ENCODE data around the gene BANF2.

Gene BANF2

DNA sequence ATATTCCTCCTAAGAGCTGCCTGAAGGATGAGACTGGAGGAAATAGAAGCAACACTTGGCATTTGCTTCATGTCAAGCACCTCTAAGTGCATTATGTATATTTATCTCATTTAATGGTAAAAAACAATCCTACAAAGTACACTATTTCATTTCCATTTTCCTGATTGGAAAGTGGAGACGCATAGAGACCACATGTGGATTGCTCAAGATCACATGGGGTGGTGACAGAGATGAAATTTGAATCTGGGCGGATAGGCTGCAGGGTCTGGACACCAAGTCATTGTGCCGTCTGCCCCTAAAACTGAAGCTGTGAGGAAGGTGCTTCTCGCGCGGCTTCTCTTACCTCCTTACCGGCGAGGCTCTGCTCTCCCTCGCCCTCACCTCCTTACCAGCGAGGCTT is 30.3 kb downstream of the BANF2 start:
- Histone ChIP-seq H3K4me1 (ENCODE audit: control insufficient read depth, insufficient read depth, low read length) (no peaks in the 10 kb centered on the region), H3K4me3 (ENCODE audit: low read length) (no peak overlapping the region), H3K9me3 (ENCODE audit: control insufficient read depth, low read length) (no peaks in the 10 kb centered on the region), H3K9ac (ENCODE audit: low read length) (no peak overlapping the region), H3K27me3 (replicated peaks; ENCODE audit: control insufficient read depth, insufficient read depth, low read length) (peaks cover 23% of the 10 kb centered on the region), H3K36me3 (ENCODE audit: control insufficient read depth, insufficient read depth, low read length, severe bottlenecking) (no peaks in the 10 kb centered on the region)
- no peak for DNase-seq (ENCODE audit: low read depth)

DNA sequence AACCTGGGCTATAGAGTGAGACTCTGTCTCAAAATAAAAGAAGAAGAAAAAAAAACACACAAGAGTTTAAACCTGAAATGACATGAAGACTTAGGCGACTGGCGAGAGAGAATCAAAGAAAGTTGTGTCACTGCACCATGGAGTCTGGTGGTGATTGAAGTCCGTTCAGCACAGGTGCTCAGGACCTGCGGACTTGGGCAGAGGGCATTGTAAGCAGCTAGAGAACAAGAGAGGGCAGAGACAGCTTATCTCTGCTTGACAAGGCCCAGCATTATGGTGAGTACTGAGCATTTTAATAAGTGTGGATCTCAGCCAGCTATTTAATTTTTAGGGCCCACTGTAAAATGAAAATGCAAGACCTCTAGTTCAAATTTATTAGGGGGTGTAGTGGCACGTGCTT is 31.5 kb downstream of the BANF2 start:
- Histone ChIP-seq H3K36me3 (ENCODE audit: control insufficient read depth, insufficient read depth, low read length, severe bottlenecking) (no peaks in the 10 kb centered on the region), H3K9me3 (ENCODE audit: control insufficient read depth, low read length) (peaks cover 3% of the 10 kb centered on the region), H3K4me1 (ENCODE audit: control insufficient read depth, insufficient read depth, low read length) (no peaks in the 10 kb centered on the region), H3K9ac (ENCODE audit: low read length) (no peak overlapping the region), H3K4me3 (ENCODE audit: low read length) (no peak overlapping the region), H3K27me3 (replicated peaks; ENCODE audit: control insufficient read depth, insufficient read depth, low read length) (peaks cover 21% of the 10 kb centered on the region)
- no peak for DNase-seq (ENCODE audit: low read depth)

DNA sequence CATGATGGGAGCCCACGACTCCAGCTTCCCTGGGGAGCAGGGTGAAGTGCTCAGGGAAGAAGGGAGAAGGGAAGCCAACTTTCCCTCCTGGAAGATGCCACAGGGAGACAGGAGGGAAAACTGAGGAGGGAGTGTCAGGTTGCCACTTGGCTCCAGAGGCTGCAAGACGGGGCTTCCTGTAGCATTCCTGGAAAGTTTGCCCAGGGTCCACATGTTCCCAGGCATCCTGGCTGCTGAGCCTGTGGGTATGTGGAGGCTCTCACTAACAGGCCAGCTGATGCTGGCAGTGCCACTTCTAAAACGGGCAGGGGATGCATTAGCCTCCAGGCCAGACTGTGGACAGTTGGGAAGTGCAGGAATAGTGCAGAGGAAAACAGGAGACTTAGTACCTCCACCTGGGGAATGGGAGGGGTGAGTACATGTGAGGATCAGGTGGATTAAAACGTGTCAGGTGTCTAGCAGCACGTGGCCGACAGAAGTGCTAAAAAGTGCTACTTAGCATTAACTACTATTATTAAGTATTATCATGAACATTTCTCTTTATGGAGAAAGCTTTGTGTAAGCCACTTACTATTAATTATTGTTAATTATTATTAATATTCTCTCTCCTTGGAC is 33.2 kb downstream of the BANF2 start:
- Histone ChIP-seq H3K4me1 (ENCODE audit: control insufficient read depth, insufficient read depth, low read length) (no peaks in the 10 kb centered on the region), H3K9me3 (ENCODE audit: control insufficient read depth, low read length) (peaks cover 3% of the 10 kb centered on the region), H3K36me3 (ENCODE audit: control insufficient read depth, insufficient read depth, low read length, severe bottlenecking) (no peaks in the 10 kb centered on the region), H3K9ac (ENCODE audit: low read length) (no peak overlapping the region), H3K4me3 (ENCODE audit: low read length) (no peak overlapping the region), H3K27me3 (replicated peaks; ENCODE audit: control insufficient read depth, insufficient read depth, low read length) (peaks cover 16% of the 10 kb centered on the region)
- DNase-seq (ENCODE audit: low read depth) = no peak

DNA sequence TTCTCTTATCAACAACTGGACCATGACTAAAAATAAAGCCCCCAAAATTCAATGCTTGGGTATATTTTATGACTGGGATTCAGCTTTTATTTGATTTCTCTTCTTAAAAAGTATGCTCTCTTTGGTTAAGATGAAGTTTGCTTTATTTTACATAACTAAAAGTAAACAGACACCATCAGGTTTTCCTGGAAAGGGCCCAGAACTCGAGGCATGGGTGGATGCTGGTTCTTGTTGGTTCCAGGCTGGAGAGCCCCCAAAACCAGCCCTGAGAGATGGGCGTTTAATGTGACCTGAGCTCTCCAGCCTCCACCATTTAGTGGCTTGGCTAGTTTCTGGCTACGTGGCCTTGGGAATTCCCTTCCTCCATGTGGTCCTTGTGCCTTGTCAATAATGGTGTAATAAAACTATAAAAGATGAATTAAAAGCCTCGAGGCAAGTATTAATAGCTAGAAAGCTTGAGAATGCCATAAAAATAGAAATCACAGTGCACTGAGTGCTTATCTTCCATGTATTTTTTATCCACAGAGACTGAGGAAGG is 34.1 kb downstream of the BANF2 start:
- Histone ChIP-seq H3K9ac (ENCODE audit: low read length) (no peak overlapping the region), H3K27me3 (replicated peaks; ENCODE audit: control insufficient read depth, insufficient read depth, low read length) (peaks cover 8% of the 10 kb centered on the region), H3K36me3 (ENCODE audit: control insufficient read depth, insufficient read depth, low read length, severe bottlenecking) (no peaks in the 10 kb centered on the region), H3K4me3 (ENCODE audit: low read length) (no peak overlapping the region), H3K4me1 (ENCODE audit: control insufficient read depth, insufficient read depth, low read length) (no peaks in the 10 kb centered on the region), H3K9me3 (ENCODE audit: control insufficient read depth, low read length) (peaks cover 3% of the 10 kb centered on the region)
- no peak for DNase-seq (ENCODE audit: low read depth)

DNA sequence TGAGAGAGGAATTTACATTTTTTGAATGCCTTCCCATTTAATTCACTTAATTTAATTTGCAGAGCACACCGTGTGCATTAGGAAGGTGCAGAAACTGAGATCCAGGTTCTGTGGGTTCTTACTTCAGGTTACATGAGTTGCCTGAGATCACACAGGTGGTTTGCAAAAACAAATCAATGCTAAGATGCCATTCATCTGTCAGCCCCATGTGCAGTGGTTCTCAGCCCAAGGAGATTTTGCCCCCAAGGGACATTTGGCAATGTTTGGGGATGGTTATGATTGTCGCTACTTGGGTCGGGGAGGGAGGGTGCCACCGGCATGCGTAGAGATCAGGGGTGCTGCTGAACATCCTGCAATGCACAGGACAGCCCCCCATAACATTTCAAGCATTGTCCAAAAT is 34.6 kb downstream of the BANF2 start:
- Histone ChIP-seq H3K4me3 (ENCODE audit: low read length) (no peak overlapping the region), H3K27me3 (replicated peaks; ENCODE audit: control insufficient read depth, insufficient read depth, low read length) (peaks cover 2% of the 10 kb centered on the region), H3K4me1 (ENCODE audit: control insufficient read depth, insufficient read depth, low read length) (no peaks in the 10 kb centered on the region), H3K36me3 (ENCODE audit: control insufficient read depth, insufficient read depth, low read length, severe bottlenecking) (no peaks in the 10 kb centered on the region), H3K9ac (ENCODE audit: low read length) (no peak overlapping the region), H3K9me3 (ENCODE audit: control insufficient read depth, low read length) (peaks cover 3% of the 10 kb centered on the region)
- DNase-seq (ENCODE audit: low read depth) = no peak

DNA sequence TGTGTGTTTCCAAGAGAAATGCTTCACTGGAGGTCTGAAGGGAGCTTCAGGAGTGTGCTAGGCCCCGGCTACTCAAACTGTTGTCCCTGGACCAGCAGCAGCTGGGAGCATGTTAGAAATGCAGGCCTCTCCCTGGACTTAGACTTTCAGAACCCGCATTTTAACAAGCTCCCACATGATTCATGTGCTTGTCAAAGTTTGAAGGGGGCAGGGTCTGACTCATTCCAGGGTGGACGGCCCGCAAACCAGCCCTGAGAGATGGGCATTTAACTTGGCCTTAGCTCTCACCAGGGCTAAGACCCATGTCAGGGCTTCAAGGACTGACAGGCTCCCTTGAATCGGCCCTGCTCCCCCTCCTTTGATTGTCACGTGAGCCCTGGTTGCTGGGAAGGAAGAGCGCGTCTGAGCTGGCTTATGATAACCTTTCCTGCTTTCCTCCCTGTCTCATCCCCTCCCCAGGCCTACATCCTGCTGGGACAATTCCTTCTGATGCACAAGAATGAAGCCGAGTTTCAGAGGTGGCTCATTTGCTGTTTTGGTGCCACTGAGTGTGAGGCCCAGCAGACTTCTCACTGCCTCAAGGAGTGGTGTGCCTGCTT is 35.5 kb downstream of the BANF2 start:
- H3K9me3 ChIP-seq (ENCODE audit: control insufficient read depth, low read length) = peaks cover 3% of the 10 kb centered on the region
- no peak overlapping the region for H3K9ac ChIP-seq (ENCODE audit: low read length)
- no peaks in the 10 kb centered on the region for H3K4me1 ChIP-seq (ENCODE audit: control insufficient read depth, insufficient read depth, low read length)
- no peaks in the 10 kb centered on the region for H3K36me3 ChIP-seq (ENCODE audit: control insufficient read depth, insufficient read depth, low read length, severe bottlenecking)
- H3K4me3 ChIP-seq (ENCODE audit: low read length) = no peak overlapping the region
- DNase-seq (ENCODE audit: low read depth) = peak; percentile 41
- H3K27me3 ChIP-seq (replicated peaks; ENCODE audit: control insufficient read depth, insufficient read depth, low read length) = no peaks in the 10 kb centered on the region

DNA sequence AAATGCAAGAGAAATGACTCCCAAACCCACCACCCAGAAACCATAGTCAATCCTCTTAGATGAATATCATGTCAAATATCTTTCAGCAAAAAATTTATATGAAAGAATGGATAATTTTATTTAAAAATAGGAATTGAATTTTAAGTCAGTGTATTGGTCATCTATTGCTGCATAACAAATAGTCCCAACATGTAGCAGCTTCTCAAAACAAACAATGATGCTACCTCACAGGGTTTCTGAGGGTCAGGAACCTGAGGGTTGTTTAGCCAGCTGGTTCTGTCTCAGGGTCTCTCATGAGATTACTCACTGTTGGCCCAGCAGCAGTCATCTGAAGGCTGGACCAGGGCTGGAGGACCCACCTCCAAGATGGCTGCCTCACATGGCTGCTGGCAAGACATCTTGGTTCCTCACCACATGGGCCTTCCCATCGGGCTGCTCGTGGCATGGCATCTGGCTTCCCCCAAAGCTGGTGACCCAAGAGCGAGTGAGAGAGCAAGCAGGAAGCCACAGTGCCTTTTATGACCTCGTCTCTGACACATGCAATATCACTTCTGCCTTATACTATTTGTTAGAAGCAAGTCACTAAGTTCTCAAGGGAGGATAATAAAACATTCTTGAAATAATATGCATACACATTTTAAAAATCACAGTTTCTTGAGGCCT is 36.3 kb downstream of the BANF2 start:
- no peaks in the 10 kb centered on the region for H3K27me3 ChIP-seq (replicated peaks; ENCODE audit: control insufficient read depth, insufficient read depth, low read length)
- no peak for DNase-seq (ENCODE audit: low read depth)
- no peaks in the 10 kb centered on the region for H3K36me3 ChIP-seq (ENCODE audit: control insufficient read depth, insufficient read depth, low read length, severe bottlenecking)
- H3K4me1 ChIP-seq (ENCODE audit: control insufficient read depth, insufficient read depth, low read length) = no peaks in the 10 kb centered on the region
- H3K4me3 ChIP-seq (ENCODE audit: low read length) = no peak overlapping the region
- peaks cover 3% of the 10 kb centered on the region for H3K9me3 ChIP-seq (ENCODE audit: control insufficient read depth, low read length)
- H3K9ac ChIP-seq (ENCODE audit: low read length) = no peak overlapping the region

DNA sequence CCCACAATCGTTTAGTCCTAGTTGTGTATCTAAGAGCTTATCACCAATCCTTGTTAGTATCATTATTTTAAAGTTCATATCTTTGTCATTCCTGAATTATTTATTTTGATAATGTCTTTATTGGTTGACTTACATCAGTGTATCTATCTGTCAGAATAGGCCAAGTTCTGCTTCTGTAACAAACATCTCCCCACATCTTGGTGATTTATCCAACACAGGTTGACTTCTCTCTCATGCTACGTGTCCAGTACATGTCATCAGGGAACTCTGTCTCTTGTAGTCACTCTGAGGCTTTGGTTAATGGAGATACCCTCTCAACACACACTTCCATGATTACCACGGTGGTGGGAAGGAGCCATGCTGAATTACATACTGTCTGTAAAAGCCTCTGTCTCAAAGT is 38.4 kb downstream of the BANF2 start:
- Histone ChIP-seq H3K9ac (ENCODE audit: low read length) (no peak overlapping the region), H3K27me3 (replicated peaks; ENCODE audit: control insufficient read depth, insufficient read depth, low read length) (no peaks in the 10 kb centered on the region), H3K36me3 (ENCODE audit: control insufficient read depth, insufficient read depth, low read length, severe bottlenecking) (no peaks in the 10 kb centered on the region), H3K4me1 (ENCODE audit: control insufficient read depth, insufficient read depth, low read length) (no peaks in the 10 kb centered on the region), H3K4me3 (ENCODE audit: low read length) (no peak overlapping the region), H3K9me3 (ENCODE audit: control insufficient read depth, low read length) (peaks cover 3% of the 10 kb centered on the region)
- no peak for DNase-seq (ENCODE audit: low read depth)

DNA sequence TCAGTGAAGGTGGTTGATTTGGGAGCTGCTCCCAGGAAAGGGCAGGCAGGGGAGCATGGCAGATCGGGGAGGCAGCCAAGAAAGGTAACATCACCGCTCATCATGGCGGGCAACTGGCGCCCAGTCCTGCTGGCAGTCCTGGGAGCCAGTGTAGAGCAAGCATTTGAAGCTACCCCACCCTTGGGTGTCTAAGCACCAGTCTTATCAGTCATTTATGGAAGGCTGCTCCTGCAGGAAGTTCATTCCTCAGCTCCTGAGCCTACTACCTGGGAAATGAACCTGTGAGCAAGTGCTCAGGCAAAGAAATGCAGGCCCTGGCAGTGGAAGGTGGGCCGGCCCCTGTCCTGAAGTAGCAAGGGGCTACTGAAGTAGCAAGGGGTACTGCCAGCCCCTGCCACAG is 41.5 kb downstream of the BANF2 start:
- H3K4me3 ChIP-seq (ENCODE audit: low read length) = no peak overlapping the region
- peaks cover under 1% of the 10 kb centered on the region for H3K9me3 ChIP-seq (ENCODE audit: control insufficient read depth, low read length)
- DNase-seq (ENCODE audit: low read depth) = no peak
- no peak overlapping the region for H3K9ac ChIP-seq (ENCODE audit: low read length)
- H3K36me3 ChIP-seq (ENCODE audit: control insufficient read depth, insufficient read depth, low read length, severe bottlenecking) = no peaks in the 10 kb centered on the region
- H3K4me1 ChIP-seq (ENCODE audit: control insufficient read depth, insufficient read depth, low read length) = no peaks in the 10 kb centered on the region
- no peaks in the 10 kb centered on the region for H3K27me3 ChIP-seq (replicated peaks; ENCODE audit: control insufficient read depth, insufficient read depth, low read length)

DNA sequence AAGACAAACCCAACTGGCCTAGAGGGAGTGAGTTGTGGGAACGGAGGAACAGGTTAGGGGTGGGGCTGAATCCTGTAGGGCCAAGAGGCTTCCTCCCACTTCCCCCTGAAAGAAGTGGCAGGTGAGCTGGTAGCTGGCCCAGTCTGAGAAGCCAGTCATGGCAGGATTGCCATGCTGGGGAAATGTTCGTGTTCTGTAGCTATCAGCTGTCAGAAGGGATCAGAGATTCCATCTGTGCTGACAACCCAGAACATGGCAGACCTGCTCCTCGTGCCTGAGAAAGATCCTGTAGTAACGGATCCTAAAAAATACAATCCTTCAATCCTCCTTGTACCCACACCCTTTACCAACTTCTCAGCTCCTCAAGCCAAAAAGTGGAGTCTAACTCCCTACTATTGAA is 43.0 kb downstream of the BANF2 start:
- Histone ChIP-seq H3K36me3 (ENCODE audit: control insufficient read depth, insufficient read depth, low read length, severe bottlenecking) (no peaks in the 10 kb centered on the region), H3K27me3 (replicated peaks; ENCODE audit: control insufficient read depth, insufficient read depth, low read length) (no peaks in the 10 kb centered on the region), H3K4me3 (ENCODE audit: low read length) (no peak overlapping the region), H3K4me1 (ENCODE audit: control insufficient read depth, insufficient read depth, low read length) (peaks cover 10% of the 10 kb centered on the region), H3K9ac (ENCODE audit: low read length) (no peak overlapping the region), H3K9me3 (ENCODE audit: control insufficient read depth, low read length) (no peaks in the 10 kb centered on the region)
- no peak for DNase-seq (ENCODE audit: low read depth)

DNA sequence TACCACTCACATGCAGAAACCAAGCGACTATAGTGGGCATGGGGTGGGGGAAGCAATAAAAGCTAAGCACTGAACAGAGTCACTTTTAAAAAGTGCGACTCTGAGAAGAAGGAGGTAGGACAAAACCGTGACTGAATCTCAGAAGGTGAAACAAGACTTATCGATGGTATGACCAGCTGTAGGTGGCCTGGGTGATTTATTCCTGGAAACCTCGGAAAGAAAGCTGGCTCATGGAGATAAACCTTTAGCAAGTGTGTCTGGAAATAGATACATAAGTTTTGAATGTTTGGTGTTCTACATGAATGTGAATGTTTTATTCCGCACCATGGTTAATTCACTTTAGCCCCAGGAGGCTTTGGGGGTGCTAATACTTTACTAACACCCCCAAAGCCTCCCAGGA is 43.9 kb downstream of the BANF2 start:
- DNase-seq (ENCODE audit: low read depth) = no peak
- no peak overlapping the region for H3K9ac ChIP-seq (ENCODE audit: low read length)
- no peaks in the 10 kb centered on the region for H3K36me3 ChIP-seq (ENCODE audit: control insufficient read depth, insufficient read depth, low read length, severe bottlenecking)
- no peaks in the 10 kb centered on the region for H3K9me3 ChIP-seq (ENCODE audit: control insufficient read depth, low read length)
- H3K4me1 ChIP-seq (ENCODE audit: control insufficient read depth, insufficient read depth, low read length) = peaks cover 11% of the 10 kb centered on the region
- no peaks in the 10 kb centered on the region for H3K27me3 ChIP-seq (replicated peaks; ENCODE audit: control insufficient read depth, insufficient read depth, low read length)
- H3K4me3 ChIP-seq (ENCODE audit: low read length) = no peak overlapping the region
